Small intestine (tissue), 7 donors: ENCODE results near the gene RNASE7. TPM values are rescaled to one million over a fixed set of nuclear protein-coding genes. Genes with fewer than 3 reads are reported as not detected.

Source experiments
- DNase-seq, 2 donors: peaks; one replicate each; pipeline versions ENCODE4 v3.0.0 to v3.0.0-alpha.2; 2013
- FAIRE-seq: peaks from 2 replicates; lab custom pipeline; 2012; peaks lifted over from hg19 to GRCh38; lab: Jason Lieb, UNC
- H3K27ac ChIP-seq, 3 donors: one replicate each; pipeline ENCODE4 v1.5.1; 2013; ENCODE audit warnings: low read length in 2 of 3, mild to moderate bottlenecking in 2 of 3, control low read depth in 1 of 3, inconsistent platforms in 1 of 3, low read depth in 1 of 3, moderate library complexity in 1 of 3
- H3K27me3 ChIP-seq, 3 donors: one replicate each; pipeline ENCODE4 v1.6.1; 2013; ENCODE audit warnings: low read length in 3 of 3, inconsistent platforms in 1 of 3; ENCODE audit not compliant: control insufficient read depth in 3 of 3, insufficient read depth in 3 of 3
- H3K36me3 ChIP-seq, 3 donors: one replicate each; pipeline ENCODE4 v1.6.1; 2013; ENCODE audit warnings: low read length in 3 of 3, inconsistent platforms in 1 of 3, low read depth in 1 of 3, mild to moderate bottlenecking in 1 of 3, moderate library complexity in 1 of 3; ENCODE audit not compliant: control insufficient read depth in 3 of 3, insufficient read depth in 2 of 3
- H3K4me1 ChIP-seq, 3 donors: one replicate each; pipeline ENCODE4 v1.6.1; 2013; ENCODE audit warnings: low read length in 2 of 3, inconsistent platforms in 1 of 3, low read depth in 1 of 3, mild to moderate bottlenecking in 1 of 3, moderate library complexity in 1 of 3; ENCODE audit not compliant: control insufficient read depth in 3 of 3, insufficient read depth in 2 of 3
- H3K4me3 ChIP-seq, 3 donors: one replicate each; pipeline ENCODE4 v1.5.1; 2013; ENCODE audit warnings: low read length in 3 of 3, control low read depth in 1 of 3, inconsistent platforms in 1 of 3, low read depth in 1 of 3, mild to moderate bottlenecking in 1 of 3, moderate library complexity in 1 of 3
- H3K9me3 ChIP-seq, 2 donors: one replicate each; pipeline ENCODE4 v1.6.1; 2013; ENCODE audit warnings: low read depth in 1 of 2, low read length in 1 of 2; ENCODE audit not compliant: control insufficient read depth in 2 of 2, insufficient read depth in 1 of 2
- WGBS, 3 donors: extraction: QIAGEN DNeasy Blood & Tissue Kit; methylation state at CpG; one replicate each; pipeline ENCODE4 v1.1.7; 2013; 5-methylcytosine and 5-hydroxymethylcytosine counted together
- polyA plus RNA-seq, 4 donors: library from polyadenylated mRNA; stranded (reverse) in 3 of 4; unstranded in 1 of 4; fragments of 200-250 nt in 3 of 4; fragments of 120-200 nt in 1 of 4; gene quantifications; one replicate each; pipeline versions ENCODE4 v1.2.1 to v1.2.3, GENCODE V29; 2013
- donor health status: healthy with polysubstance abuse.
- donor health status: control.
- donor health status: control.
- donor health status: Bipolar disorder and iron deficiency.
- donor health status: healthy.

Gene RNASE7
- polyA plus RNA-seq, 4 donors: 0.04 TPM; not detected in 3

GRCh38 chr14:21061347-21061668 lies 19.1 kb downstream of the RNASE7 start:
- H3K9me3 ChIP-seq: no peaks in the 10 kb centered on the region
- no peak overlapping the region for H3K4me3 ChIP-seq
- DNase-seq (no peak), FAIRE-seq (no peak)
- 73 to 85% (median 77%) methylated on average over 3 of the region's 3 CpGs for WGBS, 3 donors
- H3K4me1 ChIP-seq: peaks cover 0 to 3% (median 0%) of the 10 kb centered on the region in 3 donors
- H3K27ac ChIP-seq: peak overlapping the region in 1 of 3 donors; percentile 27
- H3K36me3 ChIP-seq: no peaks in the 10 kb centered on the region
- H3K27me3 ChIP-seq: no peaks in the 10 kb centered on the region

- Histone ChIP-seq H3K36me3 (no peaks in the 10 kb centered on the region), H3K9me3 (no peaks in the 10 kb centered on the region), H3K27me3 (no peaks in the 10 kb centered on the region), H3K4me3 (no peak overlapping the region), H3K27ac (no peak overlapping the region), H3K4me1 (peaks cover 0 to 4% (median 0%) of the 10 kb centered on the region in 3 donors)
- DNase-seq (no peak), FAIRE-seq (no peak)
- 71 to 86% (median 83%) methylated on average over 3 of the region's 3 CpGs for WGBS, 3 donors
These were observed 21.3 kb downstream of the RNASE7 start for GRCh38 chr14:21063479-21063878.

- Histone ChIP-seq H3K27ac (no peak overlapping the region), H3K4me3 (no peak overlapping the region), H3K4me1 (peaks cover 0 to 18% (median 4%) of the 10 kb centered on the region in 3 donors), H3K9me3 (no peaks in the 10 kb centered on the region), H3K36me3 (no peaks in the 10 kb centered on the region), H3K27me3 (peaks cover 0 to 11% (median 0%) of the 10 kb centered on the region in 3 donors)
- no peak for FAIRE-seq
- WGBS, 3 donors: 59 to 76% (median 68%) methylated on average over 7 of the region's 7 CpGs
- no peak for DNase-seq
These were observed 24.8 kb downstream of the RNASE7 start for GRCh38 chr14:21066882-21067502.

- WGBS, 3 donors: 3 to 4% (median 3%) methylated on average over 39 to 45 of the region's 45 CpGs
- Histone ChIP-seq H3K4me3 (peak overlapping the region in 2 of 3 donors; percentile 0 to 62), H3K4me1 (peaks cover 0 to 14% (median 4%) of the 10 kb centered on the region in 3 donors), H3K9me3 (no peaks in the 10 kb centered on the region), H3K27me3 (peaks cover 0 to 11% (median 0%) of the 10 kb centered on the region in 3 donors), H3K27ac (peak overlapping the region in 2 of 3 donors; percentile 53 to 85), H3K36me3 (peaks cover 0 to 10% (median 0%) of the 10 kb centered on the region in 3 donors)
- FAIRE-seq (no peak), DNase-seq (peak; percentile 68 to 75)
These were observed 26.6 kb downstream of the RNASE7 start for GRCh38 chr14:21068521-21069387.

DNA sequence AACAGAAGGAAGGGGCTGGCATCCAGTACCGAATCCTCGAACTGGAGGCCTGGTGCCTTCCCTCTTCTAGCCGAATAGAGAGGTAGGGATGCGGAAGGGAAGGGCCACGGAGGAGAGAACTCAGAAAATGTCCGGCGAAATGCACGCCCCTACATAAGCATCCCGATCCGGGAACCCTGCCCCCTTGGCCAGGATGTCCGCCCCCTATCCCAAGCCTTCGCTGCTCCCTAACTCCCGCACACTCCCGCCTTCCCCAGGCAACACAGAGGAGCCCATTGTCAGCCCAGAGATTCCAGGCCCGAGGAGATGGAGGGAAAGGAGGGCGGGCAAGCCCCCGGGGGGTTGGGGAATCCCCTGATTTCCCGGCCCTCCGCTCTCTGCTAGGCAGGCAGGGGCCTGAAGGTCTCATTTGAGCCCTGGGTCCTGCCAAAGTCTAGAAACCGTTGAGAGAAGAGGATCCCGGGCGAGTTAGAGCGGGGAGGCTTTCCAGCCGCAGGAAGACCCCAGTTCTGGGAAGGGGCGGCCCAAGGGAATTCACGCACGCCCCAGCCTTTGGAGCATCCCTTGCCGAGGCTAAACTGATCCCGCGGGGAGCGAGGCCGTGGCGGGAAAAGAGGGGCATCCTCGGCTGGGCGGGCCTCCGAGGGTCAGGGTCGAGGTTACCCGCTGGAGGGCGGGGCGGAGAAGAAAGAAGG lies 27.4 kb downstream of the RNASE7 start:
- peaks cover 0 to 18% (median 0%) of the 10 kb centered on the region in 3 donors for H3K36me3 ChIP-seq
- DNase-seq: peak in 1 of 2 donors; percentile 60
- 2 to 5% (median 2%) methylated on average over 31 to 40 of the region's 40 CpGs for WGBS, 3 donors
- H3K4me3 ChIP-seq: peak overlapping the region; percentile 36 to 68 (median 62)
- H3K4me1 ChIP-seq: peaks cover 0 to 14% (median 4%) of the 10 kb centered on the region in 3 donors
- no peaks in the 10 kb centered on the region for H3K9me3 ChIP-seq
- H3K27me3 ChIP-seq: peaks cover 0 to 11% (median 0%) of the 10 kb centered on the region in 3 donors
- peak overlapping the region in 2 of 3 donors; percentile 53 to 85 for H3K27ac ChIP-seq
- no peak for FAIRE-seq

DNA sequence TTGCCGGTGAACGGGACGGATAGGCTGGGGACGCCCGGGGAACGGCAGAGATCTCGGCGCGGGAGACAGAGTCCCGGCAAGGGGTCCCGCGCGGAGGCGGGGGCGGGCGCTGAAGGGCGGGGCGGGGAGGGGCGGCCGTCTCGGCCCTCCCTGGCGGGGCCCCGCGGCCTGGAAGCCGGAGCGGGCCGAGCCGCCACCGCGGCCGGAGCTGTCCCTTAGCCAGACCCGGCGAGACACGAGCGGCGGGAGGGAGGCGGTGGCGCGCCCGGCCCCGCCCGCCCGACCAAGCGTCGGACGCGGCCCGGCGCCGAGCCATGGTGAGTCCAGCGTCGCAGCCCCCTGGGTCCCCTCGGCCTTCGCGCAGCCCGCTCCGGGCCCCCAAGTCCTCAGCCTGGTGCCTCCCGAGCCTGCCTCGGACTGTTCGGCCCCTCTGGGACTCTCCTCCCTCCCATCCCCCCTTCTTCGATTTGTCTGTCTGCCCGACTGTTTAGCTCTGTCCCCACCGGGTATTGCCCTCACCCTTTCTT lies 28.0 kb downstream of the RNASE7 start, which contains the start of gene ARHGEF40:
ARHGEF40 (plus strand) TSS at position 222 of the 527 bp plus-strand sequence; CDS start at position 315, 93 bp downstream.
- no peaks in the 10 kb centered on the region for H3K9me3 ChIP-seq
- H3K4me1 ChIP-seq: peaks cover 0 to 14% (median 4%) of the 10 kb centered on the region in 3 donors
- peak within 1 kb of the TSS; percentile 67 to 85 (median 68) for H3K4me3 ChIP-seq
- peaks cover 0 to 24% (median 2%) of the 10 kb centered on the region in 3 donors for H3K36me3 ChIP-seq
- H3K27ac ChIP-seq: peak within 1 kb of the TSS; percentile 57 to 88 (median 85)
- DNase-seq (peak; percentile 37 to 73), FAIRE-seq (no peak)
- peaks cover 0 to 11% (median 0%) of the 10 kb centered on the region in 3 donors for H3K27me3 ChIP-seq
- 0 to 1% (median 0%) methylated on average over 19 to 63 of the region's 63 CpGs for WGBS, 3 donors

DNA sequence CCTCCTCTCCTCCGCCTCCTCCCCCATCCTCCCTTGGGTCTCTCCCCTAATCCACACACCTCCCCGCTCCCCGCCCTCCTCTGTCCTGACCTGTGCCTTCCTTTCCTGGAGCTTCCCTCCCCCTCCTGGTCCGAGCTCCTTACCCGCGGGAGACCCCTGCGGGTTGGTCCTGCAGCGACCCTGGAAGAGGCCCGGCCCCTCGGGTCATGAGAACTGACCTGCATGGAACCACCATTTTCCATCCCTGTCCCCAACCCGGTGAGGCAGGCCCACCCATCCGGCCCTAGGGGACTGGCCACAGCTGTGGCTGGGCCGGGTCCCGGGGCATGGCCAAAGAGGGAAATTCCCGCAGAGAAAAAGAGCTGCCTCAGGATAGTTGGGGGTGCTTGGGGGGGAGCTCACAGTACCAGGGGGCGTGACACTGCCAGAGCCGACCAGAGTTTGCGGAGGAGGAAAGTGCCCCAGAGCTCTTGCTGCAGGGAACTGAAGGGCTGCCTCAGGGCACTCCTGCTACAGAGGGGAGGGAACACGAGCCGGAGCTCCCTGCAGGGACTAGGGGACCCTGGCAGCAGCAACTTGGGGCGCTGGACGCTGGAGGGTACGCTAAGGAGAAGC lies 28.6 kb downstream of the RNASE7 start:
- WGBS, 3 donors: 0 to 1% (median 1%) methylated on average over 23 of the region's 23 CpGs
- FAIRE-seq (no peak), DNase-seq (peak in 1 of 2 donors; percentile 32)
- Histone ChIP-seq H3K4me1 (peaks cover 0 to 14% (median 4%) of the 10 kb centered on the region in 3 donors), H3K4me3 (peak overlapping the region; percentile 67 to 85 (median 68)), H3K27ac (peak overlapping the region; percentile 57 to 88 (median 84)), H3K9me3 (no peaks in the 10 kb centered on the region), H3K27me3 (peaks cover 0 to 11% (median 0%) of the 10 kb centered on the region in 3 donors), H3K36me3 (peaks cover 0 to 30% (median 2%) of the 10 kb centered on the region in 3 donors)
